Colonic mucosa (tissue), 4 donors: ENCODE data around the gene KHK. TPM values are rescaled to one million over a fixed set of nuclear protein-coding genes. Genes with fewer than 3 reads are reported as not detected.
A peak's percentile ranks its signal among the peaks of the same experiment; 100 is the strongest.

Experiments
- DNase-seq: peaks from one replicate; pipeline ENCODE4 v3.0.0-alpha.2; 2020
- H3K27ac ChIP-seq: fragments of 200-600 bp; one replicate; pipeline ENCODE4 v1.8.0; 2021
- H3K27me3 ChIP-seq: fragments of 200-600 bp; one replicate; pipeline ENCODE4 v1.8.0; 2021
- H3K36me3 ChIP-seq: fragments of 200-600 bp; one replicate; pipeline ENCODE4 v1.8.0; 2021
- H3K4me1 ChIP-seq: fragments of 200-600 bp; one replicate; pipeline ENCODE4 v1.8.0; 2021; ENCODE audit warnings: mild to moderate bottlenecking
- H3K4me3 ChIP-seq: fragments of 200-600 bp; one replicate; pipeline ENCODE4 v1.8.0; 2021
- H3K9ac ChIP-seq, 2 donors: one replicate each; pipeline ENCODE4 v1.7.0; 2013; ENCODE audit warnings: control low read depth in 2 of 2, low read depth in 2 of 2, low read length in 2 of 2
- H3K9me3 ChIP-seq: fragments of 200-600 bp; one replicate; pipeline ENCODE4 v1.8.0; 2021
- CTCF ChIP-seq: fragments of 200-600 bp; IDR thresholded peaks from one replicate; pipeline ENCODE4 v1.8.0; 2022; ENCODE audit warnings: antibody characterized with exemption, mild to moderate bottlenecking
- intact Hi-C: fragments of 100-400 bp; cut with DNase I; formaldehyde crosslinking; loops from one replicate; pipeline ENCODE4 v1.14.1; 2022
- total RNA-seq, 2 donors: library from RNA; stranded (reverse); fragmentation: NEBNext Ultra II Directional in 1 of 2; extraction: Animal tissue kit (Norgen Biotek cat#: 25700) in 1 of 2; gene quantifications; one replicate each; pipeline ENCODE4 v1.2.1, GENCODE V29; 2021
- donor health status: healthy.
- donor health status: DM: no; HTN: no; CAD: no.
- donor health status: DM: no; HTN: no; CAD: no.

KHK gene
- total RNA-seq, 2 donors from 2014 or later, result 8.9 to 20.3 TPM

GRCh38 chr2:27093430-27094352 is 7.1 kb downstream of the KHK start:
- peaks cover 15% of the 10 kb centered on the region for H3K4me1 ChIP-seq
- no peak for TF ChIP-seq CTCF
- no peak overlapping the region for H3K4me3 ChIP-seq
- H3K9ac ChIP-seq, result peak overlapping the region in 1 of 2 donors; percentile 9
- no peaks in the 10 kb centered on the region for H3K27me3 ChIP-seq
- H3K9me3 ChIP-seq, result no peaks in the 10 kb centered on the region
- intact Hi-C loops, result no loop called here
- no peak for DNase-seq
- no peak overlapping the region for H3K27ac ChIP-seq
- H3K36me3 ChIP-seq, result no peaks in the 10 kb centered on the region

- no peak for TF ChIP-seq CTCF
- no peak for DNase-seq
- H3K9ac ChIP-seq, result peak overlapping the region in 1 of 2 donors; percentile 9
- H3K4me1 ChIP-seq, result peaks cover 15% of the 10 kb centered on the region
- no peak overlapping the region for H3K4me3 ChIP-seq
- H3K9me3 ChIP-seq, result no peaks in the 10 kb centered on the region
- H3K36me3 ChIP-seq, result no peaks in the 10 kb centered on the region
- no peak overlapping the region for H3K27ac ChIP-seq
- H3K27me3 ChIP-seq, result no peaks in the 10 kb centered on the region
- intact Hi-C loops, result no loop called here
Observed at GRCh38 chr2:27094353-27094984, 7.9 kb downstream of the KHK start.

GRCh38 chr2:27095427-27095744 is 8.8 kb downstream of the KHK start:
- Histone ChIP-seq H3K9ac (no peak overlapping the region), H3K4me3 (no peak overlapping the region), H3K36me3 (no peaks in the 10 kb centered on the region), H3K9me3 (no peaks in the 10 kb centered on the region), H3K27me3 (no peaks in the 10 kb centered on the region), H3K4me1 (peaks cover 15% of the 10 kb centered on the region), H3K27ac (no peak overlapping the region)
- no peak for DNase-seq
- TF ChIP-seq CTCF, result no peak
- intact Hi-C loops, result no loop called here

- Histone ChIP-seq H3K9ac (no peak overlapping the region), H3K9me3 (no peaks in the 10 kb centered on the region), H3K27me3 (no peaks in the 10 kb centered on the region), H3K27ac (no peak overlapping the region), H3K36me3 (no peaks in the 10 kb centered on the region), H3K4me3 (peak overlapping the region; percentile 13), H3K4me1 (peaks cover 15% of the 10 kb centered on the region)
- intact Hi-C loops, result no loop called here
- no peak for TF ChIP-seq CTCF
- DNase-seq, result peak; percentile 58
Observed at GRCh38 chr2:27095745-27096651, 9.4 kb downstream of the KHK start.

GRCh38 chr2:27096748-27097297 is 10.3 kb downstream of the KHK start:
- no peaks in the 10 kb centered on the region for H3K27me3 ChIP-seq
- no peaks in the 10 kb centered on the region for H3K9me3 ChIP-seq
- no peak overlapping the region for H3K9ac ChIP-seq
- no peak overlapping the region for H3K27ac ChIP-seq
- no peak for TF ChIP-seq CTCF
- no peaks in the 10 kb centered on the region for H3K36me3 ChIP-seq
- no peak overlapping the region for H3K4me3 ChIP-seq
- no peak for DNase-seq
- intact Hi-C loops, result no loop called here
- H3K4me1 ChIP-seq, result peaks cover 15% of the 10 kb centered on the region
